HG03460 (cell line): ENCODE data around the gene LRPAP1.

Source experiments
- ATAC-seq: cut with Tn5 transposase; IDR thresholded peaks from one replicate; pipeline ENCODE4 v1.9.1; 2021; ENCODE audit not compliant: unreplicated experiment

Gene LRPAP1

DNA sequence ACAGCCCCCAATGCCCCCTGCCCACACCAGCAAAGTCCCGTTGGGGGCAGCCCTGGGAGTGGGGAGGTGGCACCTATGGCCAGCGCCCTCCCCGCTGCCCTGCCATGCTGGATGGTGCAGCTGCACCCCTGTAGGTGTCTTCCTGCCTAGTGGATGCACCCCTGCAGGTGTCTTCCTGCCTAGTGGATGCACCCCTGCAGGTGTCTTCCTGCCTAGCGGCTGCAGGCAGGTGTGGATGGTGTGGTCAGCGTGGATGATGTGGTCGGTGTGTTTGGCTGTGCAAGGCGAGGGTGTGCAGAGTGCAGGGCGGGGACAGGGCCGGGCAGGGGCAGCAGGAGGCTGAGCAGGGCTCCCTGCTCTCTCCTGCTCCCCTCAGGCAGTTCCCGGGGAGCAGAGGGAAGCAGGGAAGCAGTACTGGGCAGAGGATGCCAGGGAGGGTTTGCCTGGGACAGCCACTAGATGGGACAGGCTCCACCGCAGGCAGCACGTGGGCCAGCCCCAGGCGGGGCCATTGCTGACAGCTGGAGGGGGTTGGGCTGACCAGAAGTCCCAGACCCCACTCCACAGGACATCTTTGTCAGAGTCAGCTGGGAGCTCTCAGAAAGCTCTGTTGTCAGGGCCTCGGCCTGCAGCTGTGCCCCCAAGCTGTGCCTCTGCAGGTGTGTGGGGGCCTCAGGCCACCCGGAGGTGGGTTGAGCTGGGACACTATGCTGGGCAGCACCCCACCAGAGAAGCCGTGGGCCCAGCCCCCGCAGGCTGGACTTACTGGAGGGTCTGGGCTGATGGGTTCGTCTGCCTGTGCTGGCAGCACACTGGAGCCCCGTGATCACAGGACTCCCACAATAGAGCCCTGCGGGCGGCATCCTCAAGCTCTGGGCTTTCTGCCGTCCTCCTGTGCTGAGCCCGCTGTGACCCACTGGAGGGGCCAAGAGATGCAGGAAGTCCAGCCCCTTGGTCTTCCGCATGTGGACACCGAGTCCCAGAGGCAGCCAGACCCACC lies 45.4 kb downstream of the LRPAP1 start:
- ATAC-seq = no peak

DNA sequence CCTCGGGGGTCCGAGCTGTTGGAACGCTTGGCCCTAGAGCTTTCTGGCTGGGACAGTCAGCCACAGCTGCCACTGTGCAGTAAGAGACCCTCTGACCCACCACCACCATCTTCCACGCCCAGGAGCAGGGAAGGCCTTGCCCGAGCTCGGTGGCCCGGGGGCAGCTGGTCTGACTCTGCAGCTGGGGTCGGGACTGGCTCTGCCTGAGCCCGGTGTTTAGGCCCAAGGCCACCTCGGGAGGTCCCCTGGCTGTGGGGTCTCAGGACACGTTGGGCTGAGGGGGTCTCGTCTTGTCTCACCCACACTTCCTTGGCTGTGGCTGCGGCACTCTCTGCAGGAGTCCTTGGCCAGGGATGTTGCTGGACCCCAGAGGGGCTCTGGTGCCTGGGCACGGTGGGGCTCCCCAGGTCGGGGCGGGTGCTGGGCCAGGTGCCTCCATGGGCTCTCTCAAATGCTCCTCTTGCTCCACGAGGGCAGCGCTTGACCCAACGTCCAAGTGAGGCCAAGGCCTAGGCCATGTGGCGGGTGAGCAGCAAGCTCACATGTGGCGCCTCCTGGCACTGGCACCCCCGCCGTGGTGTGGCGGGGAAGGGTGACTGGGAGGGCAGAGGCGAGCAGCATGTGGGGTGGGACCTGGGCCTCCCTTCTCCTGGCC lies 46.2 kb downstream of the LRPAP1 start:
- ATAC-seq = no peak

DNA sequence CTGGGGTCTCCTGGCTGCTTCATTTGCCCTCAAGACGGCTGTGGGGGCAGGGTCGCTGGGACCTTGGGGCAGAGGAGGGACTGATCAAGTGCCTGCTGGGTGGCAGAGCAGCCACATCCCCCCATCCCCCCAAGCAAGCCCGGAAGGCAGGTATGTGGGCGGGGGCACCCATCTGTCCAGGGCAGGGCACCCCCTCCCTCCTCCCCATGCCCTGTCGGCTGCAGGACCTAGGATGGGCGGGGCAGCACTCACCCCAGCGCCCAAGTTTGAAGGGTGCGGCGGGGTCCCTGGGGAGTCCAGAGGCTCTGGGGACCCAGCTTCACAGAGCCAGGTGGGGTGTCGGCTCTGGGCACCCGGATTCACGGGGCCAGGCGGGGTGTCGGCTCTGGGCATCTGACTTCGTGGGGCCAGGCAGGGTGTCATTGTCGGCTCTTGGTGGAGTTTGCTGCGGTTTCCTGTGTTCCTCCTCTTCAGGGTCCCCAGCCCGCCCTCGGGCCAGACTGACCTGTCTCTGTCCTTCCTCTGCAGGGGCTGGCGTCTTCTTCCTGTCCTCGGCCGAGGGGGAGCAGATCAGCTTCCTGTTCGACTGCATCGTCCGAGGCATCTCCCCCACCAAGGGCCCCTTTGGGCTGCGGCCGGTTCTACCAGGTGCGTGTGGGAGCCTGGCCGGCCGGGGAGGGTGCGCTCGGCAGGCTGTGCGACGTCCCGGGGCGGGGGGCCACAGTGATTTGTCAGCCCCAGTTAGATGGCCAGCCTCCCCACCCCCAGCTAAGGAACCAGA lies 47.0 kb downstream of the LRPAP1 start:
- no peak for ATAC-seq

- no peak for ATAC-seq
Measured at GRCh38 chr4:3484057-3484973, 47.9 kb downstream of the LRPAP1 start.

GRCh38 chr4:3483471-3483921 lies 48.7 kb downstream of the LRPAP1 start:
- ATAC-seq = no peak

- no peak for ATAC-seq
Measured at GRCh38 chr4:3482707-3483106, 49.5 kb downstream of the LRPAP1 start.

DNA sequence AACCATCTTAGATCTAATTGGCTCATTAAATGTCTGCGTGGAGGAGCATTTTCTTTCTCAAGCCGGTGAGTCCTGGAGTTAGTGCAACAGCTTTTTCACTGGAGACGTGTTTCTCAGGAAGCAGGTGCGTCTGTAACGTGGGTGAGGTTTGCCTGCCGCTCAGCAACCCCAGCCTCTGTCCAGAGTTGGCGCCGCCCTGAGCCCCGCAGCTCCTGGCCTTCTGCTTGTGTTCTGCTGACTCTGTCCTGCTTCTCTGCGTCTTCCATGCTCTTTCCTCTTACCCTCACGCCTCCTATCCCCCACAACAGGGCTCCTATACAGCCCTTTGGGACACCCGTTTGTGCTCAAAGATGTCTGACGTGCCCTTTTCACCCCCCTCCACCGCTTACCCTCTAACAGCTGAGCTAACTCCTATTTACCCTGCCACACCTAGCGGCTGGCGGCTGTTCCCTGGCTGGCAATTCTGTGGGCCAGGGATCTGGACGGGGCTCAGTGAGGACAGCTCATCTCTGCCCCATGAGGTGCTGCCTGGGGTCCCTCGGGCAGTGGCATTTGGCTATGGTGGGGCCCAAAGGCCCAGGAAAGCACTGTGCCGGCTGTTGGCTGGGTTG lies 50.3 kb downstream of the LRPAP1 start:
- no peak for ATAC-seq

- ATAC-seq = no peak
Measured at GRCh38 chr4:3481113-3481531, 51.1 kb downstream of the LRPAP1 start.

DNA sequence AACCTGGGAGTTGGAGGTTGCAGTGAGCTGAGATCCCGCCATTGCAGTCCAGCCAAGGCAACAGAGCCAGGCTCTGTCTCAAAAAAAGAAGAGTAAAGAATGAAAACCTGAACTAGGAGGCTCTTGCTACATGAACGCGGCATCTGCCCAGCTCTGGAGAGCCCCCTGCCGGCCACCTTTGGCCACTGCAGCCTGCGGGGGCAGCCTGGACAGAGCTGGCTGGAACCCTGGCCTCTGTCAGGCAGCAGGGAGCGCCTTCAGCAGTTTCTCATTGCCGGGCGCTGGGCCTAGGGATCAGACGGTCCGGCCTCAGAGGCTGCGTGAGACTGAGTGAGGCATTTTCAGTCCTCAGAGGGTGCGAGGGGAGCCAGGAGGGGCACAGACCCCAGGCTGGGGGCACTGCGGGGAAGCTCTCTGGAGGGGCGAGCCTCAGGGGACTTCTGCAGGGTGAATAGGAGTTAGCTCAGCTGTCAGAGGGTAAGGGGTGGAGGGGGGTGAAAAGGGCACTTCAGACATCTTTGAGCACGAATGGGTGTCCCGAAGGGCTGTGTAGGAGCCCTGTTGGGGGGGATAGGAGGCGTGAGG lies 51.6 kb downstream of the LRPAP1 start:
- no peak for ATAC-seq

DNA sequence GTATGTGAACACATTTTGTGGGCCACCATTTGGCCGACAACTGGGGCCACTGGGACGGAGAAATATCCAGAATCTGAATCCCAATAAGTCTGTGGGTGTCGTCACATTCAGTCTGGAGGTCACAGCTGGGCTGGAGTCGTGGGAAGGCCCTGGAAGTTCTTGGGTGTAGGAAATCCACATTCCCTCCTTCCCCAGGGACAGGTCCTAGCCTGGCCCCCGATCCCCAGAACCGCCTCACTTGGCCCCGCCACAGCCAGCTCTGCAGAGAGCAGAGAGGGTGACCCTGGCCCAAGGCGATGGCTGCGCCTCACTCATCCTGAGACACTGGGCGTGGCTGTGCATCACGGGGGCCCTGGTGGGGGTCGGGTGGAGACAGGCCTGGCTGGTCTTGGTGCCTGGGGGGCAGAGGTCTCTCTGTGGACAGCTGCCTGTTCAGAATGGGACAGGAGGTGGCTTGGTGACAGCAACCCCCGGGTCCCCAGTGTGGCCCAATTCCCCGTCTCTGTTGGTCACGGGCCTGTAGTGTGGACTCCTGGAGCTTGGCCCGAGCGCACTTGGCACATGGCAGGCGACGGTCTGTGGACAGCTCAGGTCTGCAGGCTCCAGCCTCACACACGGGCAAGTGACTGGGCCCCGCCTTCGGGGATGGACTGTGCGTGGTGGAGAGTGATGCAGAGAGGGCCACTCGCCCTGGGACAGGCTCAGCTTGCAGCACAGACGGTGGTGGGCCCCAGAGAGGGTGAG lies 52.7 kb downstream of the LRPAP1 start:
- ATAC-seq = no peak

GRCh38 chr4:3478446-3479357 lies 53.5 kb downstream of the LRPAP1 start:
- no peak for ATAC-seq

DNA sequence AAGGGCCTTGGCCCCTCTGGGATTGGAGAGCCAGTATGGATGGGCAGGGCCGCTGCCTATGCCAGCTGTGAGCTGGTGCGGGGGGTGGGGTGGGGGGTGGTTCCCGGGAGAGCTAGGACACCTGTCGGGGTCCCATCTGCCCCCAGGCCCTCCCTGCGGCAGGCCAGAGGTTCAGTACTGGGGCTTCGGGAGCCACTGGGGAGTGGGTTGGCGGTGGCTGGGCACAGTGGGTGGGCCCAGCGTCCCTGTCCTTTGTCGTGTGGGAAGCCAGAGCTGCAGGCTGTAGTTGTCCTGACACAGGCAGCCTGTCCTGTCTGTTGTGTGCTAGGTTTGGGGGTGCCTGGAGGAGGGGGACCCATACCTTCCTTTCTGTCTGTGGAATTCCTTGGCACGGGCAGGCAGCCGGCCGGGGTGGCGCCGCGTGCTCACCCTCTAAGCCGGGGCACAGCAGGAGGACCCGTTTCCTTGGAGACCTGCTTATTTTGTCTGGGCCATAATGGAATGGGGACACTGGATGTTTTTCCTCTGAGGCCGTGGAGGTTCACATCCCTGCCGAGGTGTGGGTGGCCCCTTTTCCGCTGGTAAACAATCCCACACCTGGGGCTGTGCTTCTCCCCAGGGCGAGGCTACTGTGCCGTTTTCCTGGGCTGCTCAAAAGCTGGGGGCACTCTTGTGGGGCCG lies 54.3 kb downstream of the LRPAP1 start:
- ATAC-seq = no peak

- ATAC-seq = no peak
Measured at GRCh38 chr4:3476936-3477749, 55.1 kb downstream of the LRPAP1 start.

GRCh38 chr4:3476341-3476747 lies 55.9 kb downstream of the LRPAP1 start:
- ATAC-seq = no peak

GRCh38 chr4:3475713-3476260 lies 56.4 kb downstream of the LRPAP1 start:
- ATAC-seq = no peak
